H1 (cell line): Measurements from ENCODE around the gene SOX1. TPM values are rescaled to one million over a fixed set of nuclear protein-coding genes. Genes with fewer than 3 reads are reported as not detected.

ENCODE experiments used
- MAFK ChIP-seq: IDR thresholded peaks from 2 replicates; pipeline ENCODE4 v1.6.1; 2012; ENCODE audit warnings: low read depth, mild to moderate bottlenecking, improper control_type of control experiment, low read length
- polyA plus RNA-seq, 7 experiments: library from polyadenylated mRNA; depleted of rRNA in 3 of 7; stranded (reverse) in 5 of 7; unstranded in 2 of 7; fragments of >200 nt in 5 of 7; fragments of 200-250 nt in 2 of 7; gene quantifications; 1 replicate in 5 of 7; 2 replicates in 1 of 7; 4 replicates in 1 of 7; pipeline versions ENCODE4 v1.2.1 to v1.2.3, GENCODE V29; 2011 to 2013; ENCODE audit warnings: missing spikeins in 2 of 7, mixed read lengths in 2 of 7
- total RNA-seq: library from RNA; stranded (reverse); fragmentation: NEBNext Ultra II Directional; extraction: Animal tissue kit (Norgen Biotek cat#: 25700); gene quantifications from 2 replicates; pipeline ENCODE4 v1.2.1, GENCODE V29; 2021

SOX1 gene
- total and polyA plus RNA-seq, 2 of the 8 experiments (the other 6 are each of a cell fraction or from before 2014, with no cell fraction given), result 0.03 to 0.09 TPM

GRCh38 chr13:112053744-112054615 is 13.0 kb upstream of the SOX1 start (continued):
- TF ChIP-seq MAFK, result no peak
